Karpas-422 (cell line): ENCODE measurements around the gene TFCP2L1. TPM values are rescaled to one million over a fixed set of nuclear protein-coding genes. Genes with fewer than 3 reads are reported as not detected.

Source experiments
- DNase-seq: peaks from one replicate; pipeline ENCODE4 v3.0.0-alpha.2; 2015
- H2AFZ ChIP-seq: fragments of 200-600 bp; sonication (generic); 2 replicates; pipeline ENCODE4 v1.6.1; 2014; ENCODE audit warnings: antibody characterized with exemption, low read length, mixed read lengths
- H3K27ac ChIP-seq: fragments of 200-600 bp; sonication (generic); 2 replicates; pipeline ENCODE4 v1.5.1; 2014; ENCODE audit warnings: mild to moderate bottlenecking, low read length, moderate library complexity
- H3K27me3 ChIP-seq: fragments of 200-600 bp; sonication (generic); 2 replicates; pipeline ENCODE4 v1.6.1; 2014; ENCODE audit warnings: low read length, mixed read lengths
- H3K36me3 ChIP-seq: fragments of 200-600 bp; sonication (generic); 2 replicates; pipeline ENCODE4 v1.6.1; 2014; ENCODE audit warnings: low read length, mixed read lengths; ENCODE audit not compliant: insufficient read depth
- H3K4me1 ChIP-seq: fragments of 200-600 bp; sonication (generic); 2 replicates; pipeline ENCODE4 v1.6.1; 2014; ENCODE audit warnings: mild to moderate bottlenecking, low read length, mixed read lengths
- H3K4me2 ChIP-seq: fragments of 200-600 bp; sonication (generic); 2 replicates; pipeline ENCODE4 v1.6.1; 2014; ENCODE audit warnings: low read length, low read depth, mild to moderate bottlenecking; ENCODE audit not compliant: poor library complexity, severe bottlenecking
- H3K4me3 ChIP-seq: fragments of 200-600 bp; sonication (generic); 2 replicates; pipeline ENCODE4 v1.5.1; 2014; ENCODE audit warnings: mild to moderate bottlenecking, antibody characterized with exemption, low read length, mixed read lengths
- H3K79me2 ChIP-seq: fragments of 200-600 bp; sonication (generic); 2 replicates; pipeline ENCODE4 v1.6.1; 2014; ENCODE audit warnings: mild to moderate bottlenecking, low read length, mixed read lengths
- H3K9ac ChIP-seq: fragments of 200-600 bp; sonication (generic); 2 replicates; pipeline ENCODE4 v1.6.0; 2014; ENCODE audit warnings: low read length
- H3K9me2 ChIP-seq: fragments of 200-600 bp; sonication (generic), shearing (Covaris generic); replicated peaks from 2 replicates; pipeline ENCODE4 v1.6.0; 2014; ENCODE audit warnings: mild to moderate bottlenecking, low read length, moderate library complexity; ENCODE audit not compliant: insufficient read depth
- H3K9me3 ChIP-seq: fragments of 300-700, 200-600 bp; sonication (generic); 2 replicates; pipeline ENCODE4 v1.6.1; 2014; ENCODE audit warnings: low read length, mixed read lengths
- H4K20me1 ChIP-seq: fragments of 200-600 bp; sonication (generic); 2 replicates; pipeline ENCODE4 v1.6.1; 2014; ENCODE audit warnings: mild to moderate bottlenecking, antibody characterized with exemption, low read length, low read depth; ENCODE audit not compliant: insufficient read depth
- total RNA-seq: library from RNA; depleted of rRNA; stranded (reverse); fragments of >200 nt; shearing (Covaris generic); gene quantifications from 2 replicates; pipeline ENCODE4 v1.2.3, GENCODE V29; 2014; ENCODE audit warnings: low replicate concordance

The TFCP2L1 gene
- total RNA-seq, 1 experiment from 2014 or later, result not detected

DNA sequence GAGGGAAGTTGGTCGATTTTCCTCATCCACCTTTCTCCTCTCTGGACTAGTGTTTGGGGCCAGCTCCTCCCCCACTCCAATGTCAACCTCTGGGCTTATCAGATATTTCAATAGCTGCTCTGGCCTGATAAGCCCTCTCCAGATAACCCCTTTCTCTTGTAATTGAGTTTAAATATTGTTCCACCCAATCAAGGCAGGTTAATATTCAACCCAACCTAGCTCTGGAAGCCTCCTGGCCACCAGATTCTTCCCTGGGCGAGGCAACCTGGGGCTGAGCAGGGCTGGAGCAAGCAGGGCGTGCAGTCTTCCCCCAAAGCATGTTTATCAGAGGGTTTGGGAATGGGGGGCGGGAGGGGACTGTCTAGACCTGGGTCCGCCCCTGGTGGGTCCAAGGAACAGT is 73.8 kb downstream of the TFCP2L1 start:
- DNase-seq, result no peak
- Histone ChIP-seq H3K4me1 (no peaks in the 10 kb centered on the region), H3K9ac (no peak overlapping the region), H3K27me3 (no peaks in the 10 kb centered on the region), H3K27ac (no peak overlapping the region), H3K4me2 (no peak overlapping the region), H4K20me1 (no peaks in the 10 kb centered on the region), H3K9me2 (no peaks in the 10 kb centered on the region), H3K4me3 (no peak overlapping the region), H3K36me3 (no peaks in the 10 kb centered on the region), H2AFZ (no peak overlapping the region), H3K9me3 (no peaks in the 10 kb centered on the region), H3K79me2 (no peaks in the 10 kb centered on the region)

DNA sequence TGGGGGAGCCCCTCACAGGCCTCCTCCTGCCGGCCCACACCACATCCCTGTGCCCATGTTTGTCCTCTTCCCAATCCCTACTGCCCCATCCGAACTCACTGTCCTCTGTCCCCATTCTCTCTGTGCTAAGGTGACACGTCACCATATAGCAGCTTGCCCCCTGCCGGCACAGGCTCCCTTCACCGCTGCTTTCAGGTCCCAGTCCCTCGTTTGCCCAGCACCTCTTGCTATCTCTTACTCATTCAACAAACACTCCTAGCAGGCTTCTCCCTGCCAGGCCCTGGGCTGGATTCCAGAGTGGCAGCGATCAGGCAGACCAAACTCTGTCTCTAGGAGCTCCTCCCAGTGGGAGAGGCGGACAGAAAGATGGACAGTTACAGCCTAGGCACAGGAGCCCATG is 74.3 kb downstream of the TFCP2L1 start:
- no peaks in the 10 kb centered on the region for H3K9me3 ChIP-seq
- no peak overlapping the region for H3K9ac ChIP-seq
- H3K27me3 ChIP-seq, result no peaks in the 10 kb centered on the region
- no peak overlapping the region for H3K4me3 ChIP-seq
- no peak overlapping the region for H2AFZ ChIP-seq
- DNase-seq, result no peak
- H3K36me3 ChIP-seq, result no peaks in the 10 kb centered on the region
- no peak overlapping the region for H3K4me2 ChIP-seq
- no peak overlapping the region for H3K27ac ChIP-seq
- H4K20me1 ChIP-seq, result no peaks in the 10 kb centered on the region
- H3K79me2 ChIP-seq, result no peaks in the 10 kb centered on the region
- no peaks in the 10 kb centered on the region for H3K4me1 ChIP-seq
- no peaks in the 10 kb centered on the region for H3K9me2 ChIP-seq

DNA sequence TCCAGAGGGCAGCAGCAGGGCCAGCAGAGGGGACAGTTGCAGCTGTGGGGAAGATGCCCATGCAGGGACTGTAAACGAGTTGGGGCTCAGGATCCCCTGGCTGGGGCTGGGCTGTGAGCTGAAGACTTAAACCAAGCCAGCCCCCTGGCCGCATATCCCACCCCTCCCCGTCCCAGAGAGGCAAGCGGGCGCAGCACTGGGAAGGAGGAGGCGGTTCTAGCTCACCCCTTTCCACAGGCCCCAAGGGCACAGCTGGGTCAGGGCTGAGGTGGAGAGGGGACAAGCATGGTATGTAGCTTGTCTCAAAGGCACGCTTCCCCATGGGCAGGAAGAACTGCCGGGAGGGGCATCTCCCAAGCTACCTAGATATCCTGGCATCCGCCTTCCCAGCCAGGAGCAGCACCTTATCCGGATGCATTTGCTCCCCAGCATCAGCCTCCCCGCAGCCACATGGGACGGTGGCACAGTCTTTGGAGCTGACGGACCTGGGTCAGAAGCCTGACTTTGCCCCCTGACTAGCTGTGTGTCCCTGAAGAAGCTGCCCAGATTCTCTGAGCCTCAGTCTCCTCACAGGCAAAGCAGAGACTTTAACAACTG is 75.9 kb downstream of the TFCP2L1 start:
- no peaks in the 10 kb centered on the region for H3K36me3 ChIP-seq
- no peak overlapping the region for H3K4me3 ChIP-seq
- H3K27ac ChIP-seq, result no peak overlapping the region
- no peaks in the 10 kb centered on the region for H3K9me3 ChIP-seq
- no peak overlapping the region for H3K4me2 ChIP-seq
- no peak overlapping the region for H2AFZ ChIP-seq
- H3K9me2 ChIP-seq, result no peaks in the 10 kb centered on the region
- no peaks in the 10 kb centered on the region for H4K20me1 ChIP-seq
- H3K4me1 ChIP-seq, result no peaks in the 10 kb centered on the region
- H3K27me3 ChIP-seq, result no peaks in the 10 kb centered on the region
- DNase-seq, result no peak
- no peak overlapping the region for H3K9ac ChIP-seq
- H3K79me2 ChIP-seq, result no peaks in the 10 kb centered on the region

DNA sequence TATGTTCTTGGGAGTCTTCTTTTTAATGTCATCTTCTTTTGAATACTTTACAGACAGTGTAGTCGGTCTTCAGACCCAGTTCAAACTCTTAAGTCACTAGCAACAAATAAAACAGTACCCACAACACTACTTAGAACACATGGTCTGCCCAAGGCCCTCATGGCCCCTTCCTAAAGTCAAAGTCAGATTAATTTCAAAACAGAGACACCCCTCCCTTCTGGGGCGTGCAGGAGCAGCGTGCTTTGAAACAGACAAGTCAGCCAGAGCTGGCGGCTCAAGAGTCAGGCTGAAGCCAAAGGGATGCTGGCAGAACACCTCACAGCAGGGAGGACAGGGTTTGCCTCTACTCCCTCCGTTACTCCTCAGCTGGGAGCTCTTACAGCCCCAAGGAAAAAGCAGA is 77.5 kb downstream of the TFCP2L1 start:
- no peak overlapping the region for H3K4me2 ChIP-seq
- no peak for DNase-seq
- no peak overlapping the region for H3K4me3 ChIP-seq
- no peak overlapping the region for H3K9ac ChIP-seq
- no peaks in the 10 kb centered on the region for H3K27me3 ChIP-seq
- H3K4me1 ChIP-seq, result no peaks in the 10 kb centered on the region
- no peak overlapping the region for H3K27ac ChIP-seq
- no peaks in the 10 kb centered on the region for H3K79me2 ChIP-seq
- no peak overlapping the region for H2AFZ ChIP-seq
- H3K9me3 ChIP-seq, result no peaks in the 10 kb centered on the region
- H3K9me2 ChIP-seq, result no peaks in the 10 kb centered on the region
- H3K36me3 ChIP-seq, result no peaks in the 10 kb centered on the region
- no peaks in the 10 kb centered on the region for H4K20me1 ChIP-seq

DNA sequence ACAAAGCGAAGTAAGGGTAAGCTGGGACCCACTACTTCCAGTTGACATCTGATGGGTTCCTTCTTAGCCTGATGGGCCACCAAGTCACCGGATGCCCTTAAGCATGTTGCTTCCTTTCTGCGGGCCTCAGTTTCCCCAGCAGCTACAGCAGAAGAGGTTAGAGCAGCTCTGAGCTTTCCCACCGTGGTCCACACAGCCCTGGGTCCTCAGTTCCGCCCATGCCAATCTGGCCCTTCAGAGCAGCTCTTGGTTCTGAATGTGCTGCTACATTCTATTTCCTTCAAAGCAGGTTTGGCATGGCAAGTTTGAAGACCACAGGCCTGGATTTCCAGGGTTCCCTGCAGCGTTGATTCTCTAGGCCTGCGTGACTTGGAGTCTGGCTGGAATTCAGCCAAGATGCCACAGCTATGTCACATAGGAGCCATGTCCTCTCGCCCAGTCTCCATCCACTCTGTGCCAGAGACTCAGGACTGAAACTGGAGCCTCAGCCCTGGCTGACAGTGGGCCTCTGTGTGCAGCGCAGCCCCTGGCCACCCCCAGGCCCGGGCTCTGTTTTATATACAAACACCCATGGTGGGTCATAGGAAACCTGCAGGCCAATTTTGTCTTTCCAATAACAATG is 79.6 kb downstream of the TFCP2L1 start:
- DNase-seq, result no peak
- Histone ChIP-seq H4K20me1 (no peaks in the 10 kb centered on the region), H3K9me2 (no peaks in the 10 kb centered on the region), H2AFZ (no peak overlapping the region), H3K9ac (no peak overlapping the region), H3K79me2 (no peaks in the 10 kb centered on the region), H3K36me3 (no peaks in the 10 kb centered on the region), H3K4me2 (no peak overlapping the region), H3K27me3 (no peaks in the 10 kb centered on the region), H3K4me3 (no peak overlapping the region), H3K27ac (no peak overlapping the region), H3K9me3 (no peaks in the 10 kb centered on the region), H3K4me1 (no peaks in the 10 kb centered on the region)

DNA sequence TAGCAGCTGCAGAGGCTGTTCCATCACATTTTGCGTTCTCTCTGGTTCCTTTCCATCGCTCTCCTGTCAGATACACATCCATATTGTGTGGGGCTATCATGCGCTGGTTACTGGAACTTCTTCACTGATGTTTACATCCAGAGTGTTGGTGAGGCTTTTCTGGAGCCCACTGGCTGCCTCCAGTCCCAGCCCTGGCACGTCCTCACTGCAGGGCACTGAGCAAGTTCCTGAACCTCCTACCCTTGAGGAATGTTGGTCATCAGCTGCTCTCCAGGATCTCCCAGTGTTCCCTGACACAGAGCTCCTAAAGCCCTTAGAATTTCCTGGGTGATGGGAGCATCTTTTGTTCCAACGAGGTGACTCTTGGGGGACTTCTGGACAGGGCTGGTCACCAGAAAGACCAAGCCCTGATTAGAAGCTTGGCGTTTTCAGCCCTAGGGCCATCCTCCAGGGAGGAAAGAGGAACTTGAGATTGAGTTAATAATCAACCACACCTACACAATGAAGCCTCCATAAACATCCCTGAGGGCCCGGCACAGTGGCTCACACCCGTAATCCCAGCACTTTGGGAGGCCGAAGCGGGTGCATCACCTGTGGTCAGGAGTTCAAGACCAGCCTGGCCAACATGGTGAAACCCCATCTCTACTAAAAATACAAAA is 81.3 kb downstream of the TFCP2L1 start:
- H3K4me3 ChIP-seq, result no peak overlapping the region
- H3K79me2 ChIP-seq, result no peaks in the 10 kb centered on the region
- no peaks in the 10 kb centered on the region for H4K20me1 ChIP-seq
- no peak overlapping the region for H3K27ac ChIP-seq
- H3K36me3 ChIP-seq, result no peaks in the 10 kb centered on the region
- no peaks in the 10 kb centered on the region for H3K27me3 ChIP-seq
- H3K4me2 ChIP-seq, result no peak overlapping the region
- no peaks in the 10 kb centered on the region for H3K9me2 ChIP-seq
- no peaks in the 10 kb centered on the region for H3K4me1 ChIP-seq
- H2AFZ ChIP-seq, result no peak overlapping the region
- H3K9me3 ChIP-seq, result no peaks in the 10 kb centered on the region
- H3K9ac ChIP-seq, result no peak overlapping the region
- no peak for DNase-seq

DNA sequence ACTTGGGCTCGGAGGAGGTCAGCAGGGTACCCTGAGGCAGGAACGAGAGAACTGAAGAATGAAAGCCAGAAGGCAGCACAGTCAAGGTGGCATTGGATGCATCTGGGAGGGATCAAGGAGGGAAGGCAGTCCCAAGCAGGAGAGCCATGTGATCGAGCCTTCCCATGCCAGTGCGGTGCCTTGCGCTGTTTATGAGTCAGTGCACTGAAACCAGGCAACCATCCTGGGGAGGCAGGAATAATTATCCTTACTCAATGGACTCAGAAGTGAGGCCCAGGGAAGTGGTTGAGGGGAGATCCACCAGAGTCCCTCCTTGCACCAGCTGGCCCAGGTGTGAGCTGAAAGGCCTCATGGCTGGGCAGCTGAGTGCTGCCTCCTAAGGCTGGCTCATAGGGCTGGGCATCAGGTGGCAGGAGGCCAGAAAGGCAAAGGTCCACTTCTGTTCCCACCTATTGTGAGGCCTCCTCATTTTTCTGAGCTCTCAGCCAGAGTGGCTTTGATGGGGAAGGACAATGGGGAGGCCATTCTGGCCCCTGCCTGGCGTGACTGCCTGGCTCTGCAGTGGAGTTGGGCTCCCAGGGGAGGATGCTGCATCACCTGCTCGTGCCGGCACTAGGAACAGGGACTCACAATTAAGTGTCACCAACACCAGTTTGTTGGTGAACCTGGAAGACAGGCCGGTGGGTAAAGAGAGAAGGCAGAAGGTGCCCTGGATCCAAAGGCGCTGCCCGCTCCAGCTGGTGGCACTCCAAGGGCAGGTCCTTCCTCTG is 82.3 kb downstream of the TFCP2L1 start:
- Histone ChIP-seq H3K36me3 (no peaks in the 10 kb centered on the region), H2AFZ (no peak overlapping the region), H3K79me2 (no peaks in the 10 kb centered on the region), H3K9me3 (no peaks in the 10 kb centered on the region), H3K4me1 (no peaks in the 10 kb centered on the region), H3K4me3 (no peak overlapping the region), H3K9me2 (no peaks in the 10 kb centered on the region), H3K4me2 (no peak overlapping the region), H4K20me1 (no peaks in the 10 kb centered on the region), H3K27me3 (no peaks in the 10 kb centered on the region), H3K9ac (no peak overlapping the region), H3K27ac (no peak overlapping the region)
- DNase-seq, result no peak

DNA sequence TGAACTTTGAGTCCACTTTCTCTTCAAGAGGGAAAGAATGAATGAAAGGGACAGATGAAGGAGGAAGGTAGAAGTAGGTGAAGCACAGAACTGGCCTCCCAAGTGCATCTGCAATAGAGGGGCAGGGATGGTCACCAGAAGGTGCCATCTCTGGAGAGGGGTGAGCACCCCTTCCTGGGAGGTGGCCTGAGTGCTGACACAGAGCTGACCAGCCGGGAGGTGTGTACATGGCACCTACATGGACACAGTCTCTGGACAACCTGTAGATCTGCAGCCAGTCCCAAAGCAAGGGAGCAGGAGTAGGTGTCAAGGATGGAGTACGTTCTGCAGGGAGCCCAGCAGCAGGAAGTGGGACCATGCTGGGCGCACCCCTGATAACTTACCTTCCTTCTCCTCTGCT is 83.2 kb downstream of the TFCP2L1 start:
- Histone ChIP-seq H3K36me3 (no peaks in the 10 kb centered on the region), H3K79me2 (no peaks in the 10 kb centered on the region), H2AFZ (no peak overlapping the region), H3K9me2 (no peaks in the 10 kb centered on the region), H3K4me1 (no peaks in the 10 kb centered on the region), H3K4me2 (no peak overlapping the region), H3K27ac (no peak overlapping the region), H3K9ac (no peak overlapping the region), H3K9me3 (no peaks in the 10 kb centered on the region), H3K4me3 (no peak overlapping the region), H3K27me3 (no peaks in the 10 kb centered on the region), H4K20me1 (no peaks in the 10 kb centered on the region)
- DNase-seq, result no peak
